GM21515 (cell line): Measurements from ENCODE around the gene LRRN2.
"Not testable (repeated sequence)": the region's sequence is repeated elsewhere in the genome, so short reads cannot be mapped to it uniquely, and the experiment has no call there.

Experiments used
- ATAC-seq: cut with Tn5 transposase; IDR thresholded peaks from one replicate; pipeline ENCODE4 v1.9.1; 2021; ENCODE audit not compliant: unreplicated experiment

LRRN2 gene

DNA sequence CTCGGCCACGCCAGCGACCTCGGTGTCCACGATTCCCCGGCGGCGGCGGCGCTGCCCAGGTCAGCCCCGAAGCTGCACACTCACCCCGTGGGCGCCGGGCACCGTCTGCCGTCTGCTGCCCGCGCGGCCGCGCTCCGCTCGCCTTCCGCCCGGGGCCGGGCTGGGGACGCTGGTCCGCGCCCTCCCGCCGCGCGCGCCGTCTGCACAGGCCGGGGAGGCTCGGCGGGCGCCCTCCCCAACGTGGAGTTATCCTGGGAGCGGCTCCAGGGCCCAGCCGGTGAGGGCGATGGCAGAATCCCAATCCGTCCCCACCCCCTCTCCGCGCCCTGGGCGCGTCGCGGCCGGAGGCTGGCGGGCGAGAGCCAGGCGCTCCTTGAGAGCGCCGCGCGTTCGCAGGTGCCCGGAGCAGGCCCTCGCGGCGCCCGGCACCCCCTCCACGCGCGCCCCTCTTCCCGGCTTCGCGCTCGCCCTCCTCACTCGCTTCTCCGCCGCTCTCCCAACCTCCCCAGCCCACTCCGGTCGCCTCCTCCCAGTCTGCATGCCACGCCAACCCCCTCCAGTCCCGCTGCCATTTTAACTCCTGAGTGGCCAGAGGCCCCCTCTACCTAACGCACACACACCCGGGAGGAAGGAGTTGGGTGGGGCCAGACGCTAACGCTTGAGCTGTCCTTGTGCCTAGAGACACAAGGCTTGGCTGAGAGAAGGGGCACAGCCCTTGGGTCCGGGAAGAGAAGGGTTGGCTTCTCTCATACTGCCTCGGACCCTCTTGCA, at the start of gene LRRN2:
Gene LRRN2, minus strand, starts transcription at position 503 of the 771 bp plus-strand sequence. CDS start 65,746 bp downstream, outside the sequence.
- ATAC-seq = no peak

- no peak for ATAC-seq
These were observed 49.5 kb upstream of the LRRN2 start for GRCh38 chr1:204735042-204735441.

DNA sequence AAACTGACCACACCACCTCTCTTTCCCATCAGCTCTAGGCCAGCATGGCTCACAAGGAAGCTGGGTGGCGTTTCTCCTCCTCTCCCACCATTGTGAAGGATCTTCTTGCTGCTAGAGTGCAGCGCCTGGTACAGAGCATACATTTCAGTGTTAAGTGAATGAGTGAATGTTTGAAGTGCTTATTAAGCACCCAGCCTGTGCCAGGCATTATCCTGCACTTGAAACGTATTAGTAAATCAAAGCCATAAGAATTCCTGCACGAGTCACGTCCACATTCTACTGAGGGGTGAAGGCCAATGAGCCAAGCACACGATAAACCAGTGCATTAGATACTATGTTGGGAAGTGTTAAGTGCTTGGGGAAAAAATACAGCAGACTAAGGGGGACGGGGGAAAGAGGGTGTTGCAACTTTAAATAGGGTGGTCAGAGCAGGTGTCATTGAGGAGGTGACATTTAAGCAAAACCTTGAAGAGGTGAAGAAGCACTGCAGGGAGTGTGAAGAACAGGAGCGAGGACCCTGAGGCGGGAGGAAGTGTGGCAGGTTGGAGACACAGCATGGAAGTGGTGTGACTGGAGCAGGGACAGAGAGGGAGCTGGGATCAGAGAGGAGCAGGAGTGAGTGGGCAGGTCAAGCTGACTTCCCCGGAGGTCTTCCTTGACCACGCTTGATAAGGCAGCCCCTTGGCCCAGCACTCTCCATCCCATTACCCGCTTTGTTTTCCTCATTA, 48.5 kb upstream of the LRRN2 start:
- no peak for ATAC-seq

GRCh38 chr1:204733289-204733688, 47.8 kb upstream of the LRRN2 start:
- no peak for ATAC-seq

DNA sequence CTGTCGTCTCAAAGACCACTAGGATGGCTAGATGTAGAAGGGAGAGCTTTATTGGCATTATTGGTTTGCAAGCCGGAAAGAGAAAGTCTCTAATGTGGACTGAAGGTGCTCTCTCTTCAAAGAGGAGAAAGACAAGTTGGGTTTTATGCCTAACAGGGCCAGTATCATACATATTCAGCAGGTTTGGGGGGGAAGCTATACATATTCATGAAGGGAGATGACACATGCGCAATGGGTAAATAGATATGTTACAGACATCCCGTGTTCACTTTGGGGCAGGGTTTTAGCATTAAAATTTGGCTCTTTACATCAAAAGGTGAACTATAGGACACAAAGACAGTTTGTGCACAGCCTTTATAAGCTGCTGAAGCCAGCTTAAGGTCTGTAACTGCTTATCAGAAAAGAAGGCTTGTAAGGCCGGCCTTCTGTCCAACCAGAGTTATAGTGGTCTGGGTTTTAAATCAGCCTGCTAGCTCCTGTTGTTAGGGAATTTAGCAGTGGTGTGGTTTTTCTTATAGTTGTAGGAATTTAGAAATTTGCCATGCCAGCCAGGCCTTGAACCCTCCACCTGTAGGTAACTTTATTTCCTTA, 46.5 kb upstream of the LRRN2 start:
- ATAC-seq = no peak

DNA sequence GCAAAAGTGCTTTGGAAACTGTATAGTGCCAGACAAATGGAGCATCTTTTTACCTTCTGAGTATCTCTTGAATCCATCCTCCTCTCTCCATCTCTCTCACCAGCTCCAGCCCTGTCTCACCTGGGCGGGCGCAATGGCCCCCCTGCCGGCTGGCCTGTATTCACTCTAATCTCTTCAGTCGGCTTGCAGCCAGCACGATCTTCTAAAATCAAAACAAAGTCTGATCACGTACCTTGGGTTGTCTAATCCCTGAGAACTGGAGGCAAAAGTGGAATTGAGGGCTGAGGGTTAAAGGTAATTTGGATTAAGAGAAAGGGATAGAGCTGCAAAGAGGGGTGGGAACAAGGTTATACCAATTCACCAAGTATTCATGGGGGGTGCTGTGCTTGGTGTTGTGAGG, 46.0 kb upstream of the LRRN2 start:
- no peak for ATAC-seq

GRCh38 chr1:204730826-204731459, 45.4 kb upstream of the LRRN2 start:
- no peak for ATAC-seq

DNA sequence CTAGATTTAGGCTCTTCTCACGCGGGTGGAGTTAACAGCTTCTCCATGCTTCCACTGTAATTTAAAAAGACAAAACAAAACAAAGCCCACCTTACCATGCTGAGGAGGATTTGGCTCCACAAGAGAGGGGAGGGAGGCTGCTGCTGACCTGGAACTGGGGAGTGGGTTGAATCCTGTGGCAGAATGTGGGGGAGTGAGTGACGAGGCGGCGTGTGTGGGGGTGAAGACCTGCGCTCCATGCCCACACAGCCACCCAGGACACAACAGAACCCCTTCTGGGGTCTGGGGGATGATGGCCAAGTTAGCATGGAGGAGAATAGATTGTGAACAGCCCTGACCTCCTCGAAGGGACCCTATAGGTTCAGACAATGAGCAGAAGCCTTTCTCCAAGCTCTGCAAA, 44.0 kb upstream of the LRRN2 start:
- ATAC-seq = no peak

GRCh38 chr1:204728456-204728855, 42.9 kb upstream of the LRRN2 start:
- no peak for ATAC-seq

- no peak for ATAC-seq
These were observed 42.5 kb upstream of the LRRN2 start for GRCh38 chr1:204728045-204728444.

DNA sequence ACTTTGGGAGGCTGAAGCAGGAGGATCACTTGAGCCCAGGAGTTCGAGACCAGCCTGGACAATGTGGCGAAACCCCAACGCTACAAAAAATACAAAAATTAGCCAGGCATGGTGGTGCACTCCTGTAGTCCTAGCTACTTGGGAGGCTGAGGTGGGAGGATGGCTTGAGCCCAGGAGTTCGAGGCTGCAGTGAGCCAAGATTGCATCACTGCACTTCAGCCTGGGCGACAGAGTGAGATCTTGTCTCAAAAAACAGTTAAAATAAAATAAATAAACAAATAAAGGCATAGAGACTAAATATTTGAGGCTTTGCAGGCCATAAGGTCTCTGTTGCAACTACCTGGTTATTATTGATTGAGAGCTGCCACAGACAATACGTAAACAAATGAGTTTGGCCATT, 41.9 kb upstream of the LRRN2 start:
- not testable (repeated sequence) for ATAC-seq

DNA sequence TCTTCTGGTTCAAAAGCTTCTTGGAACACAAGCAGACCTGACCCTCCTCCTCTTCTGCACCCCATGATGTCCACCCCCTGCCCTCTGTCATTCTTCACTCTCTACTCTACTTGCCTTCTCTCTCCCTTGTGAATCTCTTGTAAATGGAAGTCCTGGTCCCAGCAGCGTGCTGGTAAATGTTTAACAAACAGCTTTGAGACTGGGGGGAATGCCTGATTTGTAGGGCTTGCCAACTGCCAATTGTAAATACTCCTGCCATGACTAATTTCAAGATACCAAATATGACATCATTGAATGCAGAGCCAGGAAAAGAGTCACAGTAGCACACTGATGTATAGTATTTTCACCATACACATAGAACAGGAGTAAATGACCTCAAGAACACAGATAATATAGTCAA, 40.9 kb upstream of the LRRN2 start:
- ATAC-seq = no peak

GRCh38 chr1:204725821-204726448, 40.4 kb upstream of the LRRN2 start:
- no peak for ATAC-seq

DNA sequence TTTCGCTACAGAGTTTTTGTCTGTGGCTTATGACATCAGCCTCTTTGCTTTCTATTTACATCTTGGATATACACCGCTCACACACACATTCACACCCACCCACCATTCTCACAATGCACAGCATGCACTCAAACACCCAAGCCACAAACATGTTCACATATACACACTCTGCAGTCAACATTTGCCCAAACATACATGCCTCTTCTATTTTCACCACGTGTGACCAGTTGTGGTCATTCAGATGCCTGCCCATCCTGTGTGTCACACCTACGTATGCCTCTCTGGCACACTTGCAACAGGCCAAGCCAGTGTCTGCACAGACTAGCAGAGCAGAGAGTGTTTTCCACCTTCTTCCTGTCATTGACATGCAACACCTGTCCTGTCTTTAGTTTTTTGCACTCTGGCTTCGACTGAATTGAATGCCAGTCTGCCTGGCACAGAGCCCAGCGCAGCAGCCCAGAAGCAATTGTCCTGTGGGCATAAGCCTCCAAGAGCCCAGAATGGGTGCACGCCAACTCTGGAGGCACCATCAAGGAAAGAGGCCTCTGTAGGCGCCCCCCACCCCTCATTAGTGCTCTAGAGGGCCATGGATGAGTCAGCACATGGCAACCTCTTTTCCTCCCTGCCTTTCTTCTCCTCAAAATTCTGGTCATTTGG, 37.7 kb upstream of the LRRN2 start:
- ATAC-seq = no peak

- ATAC-seq = no peak
These were observed 36.0 kb upstream of the LRRN2 start for GRCh38 chr1:204721373-204722055.

- no peak for ATAC-seq
These were observed 31.1 kb upstream of the LRRN2 start for GRCh38 chr1:204716660-204717059.

DNA sequence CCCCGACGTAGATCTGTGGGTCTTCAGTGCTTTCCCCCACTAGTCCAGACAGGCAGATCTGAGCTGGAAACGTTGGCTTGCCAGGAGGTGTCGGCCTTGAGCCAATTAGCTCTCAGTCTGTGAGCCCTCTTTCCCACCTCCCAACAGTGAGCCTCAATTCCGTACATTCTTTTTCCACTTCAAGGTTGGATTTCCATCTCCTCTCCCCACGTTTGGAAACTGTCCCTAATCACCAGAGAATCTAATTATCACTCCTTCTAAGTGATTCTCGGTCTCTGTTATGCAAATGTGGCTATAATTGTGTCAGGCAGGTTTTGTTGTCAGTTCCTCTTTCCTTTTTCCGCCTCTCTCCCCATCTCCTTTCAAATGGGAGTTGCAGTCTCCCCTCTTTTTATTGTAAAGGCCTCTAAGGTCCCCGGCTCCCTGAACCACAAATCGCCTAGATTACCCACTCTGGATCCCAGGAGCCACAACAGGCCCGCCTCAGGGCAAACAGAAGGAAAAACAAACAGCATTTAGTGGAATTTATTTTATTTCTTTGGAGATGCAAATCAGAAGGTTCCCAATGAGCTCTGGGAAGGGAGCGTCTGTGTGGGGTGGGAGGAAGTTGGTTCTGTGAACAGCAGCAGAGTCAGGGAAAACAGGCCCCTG, 29.4 kb upstream of the LRRN2 start:
- ATAC-seq = peak; percentile 57

DNA sequence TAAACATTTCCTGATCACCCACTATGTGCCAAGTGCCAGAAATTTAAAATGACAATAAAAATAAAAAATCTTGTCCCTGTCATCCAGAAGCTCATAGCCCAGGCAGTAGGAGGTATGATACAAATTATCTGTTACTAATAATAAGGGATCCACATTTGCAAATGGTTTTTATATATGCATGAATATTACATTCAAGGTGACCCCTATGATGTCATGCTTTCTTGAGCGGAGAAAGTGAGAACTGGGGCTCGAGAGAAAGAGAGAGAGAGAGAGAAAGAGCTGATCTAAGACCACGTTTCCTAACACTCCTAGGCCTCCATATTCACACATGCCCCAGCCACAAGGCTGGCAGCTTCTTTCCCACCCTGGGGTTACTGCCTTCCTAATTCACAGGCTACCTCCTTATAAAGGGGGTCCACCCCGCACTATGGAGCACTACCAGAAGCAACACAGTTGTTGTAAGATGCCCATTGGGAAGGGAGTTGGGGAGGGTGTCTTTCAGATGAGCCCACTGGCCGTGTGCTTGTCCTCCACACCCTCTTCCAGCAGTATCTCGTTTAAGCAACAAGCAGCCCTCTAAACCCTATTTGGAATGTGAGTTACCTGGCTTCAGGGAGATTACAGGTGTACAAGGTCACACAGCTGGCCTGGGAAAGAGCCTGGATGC, 28.8 kb upstream of the LRRN2 start:
- no peak for ATAC-seq

DNA sequence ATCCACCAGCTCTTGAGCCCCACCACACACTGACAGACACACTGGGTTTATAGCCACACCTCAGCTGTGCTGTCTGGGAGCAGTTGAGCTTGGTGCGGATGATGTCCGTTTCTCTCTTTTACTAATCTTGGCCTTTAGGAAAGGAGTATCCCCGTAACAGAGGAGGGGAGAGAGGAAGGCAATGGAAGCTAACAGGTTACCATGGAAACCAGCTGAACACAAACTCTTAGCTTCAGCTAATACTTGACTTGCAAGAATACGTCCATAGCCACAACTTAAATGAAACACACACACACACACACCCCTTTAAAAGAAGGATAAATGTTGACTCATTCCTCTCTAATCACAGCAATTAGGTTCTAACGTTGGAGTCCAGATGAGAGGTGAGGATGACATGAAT, 28.0 kb upstream of the LRRN2 start:
- no peak for ATAC-seq
